ENCODE data around the gene TMEM51.

GRCh38 chr1:15159166-15159555 lies 5.6 kb downstream of the TMEM51 start:
- TF ChIP-seq CTCF (conservative IDR thresholded peaks at IDR 0.05; ENCODE audit: low read depth, low read length) (no peak), EZH2 (IDR thresholded peaks at IDR 0.05; ENCODE audit: borderline replicate concordance, low read depth, low read length, poor library complexity, severe bottlenecking) (no peak)
